Right atrium auricular region (tissue), 2 donors: ENCODE results near the gene ST6GALNAC2. TPM values are rescaled to one million over a fixed set of nuclear protein-coding genes. Genes with fewer than 3 reads are reported as not detected.

Experiments
- DNase-seq: peaks from one replicate; pipeline ENCODE4 v3.0.0-alpha.2; 2019; ENCODE audit warnings: low spot score
- H3K27ac ChIP-seq, 2 donors: fragments of 200-600 bp; sonication (generic); 1 replicate in 1 of 2; 2 replicates in 1 of 2; pipeline ENCODE4 v1.5.1; 2016 to 2019
- H3K27me3 ChIP-seq, 2 donors: fragments of 200-600 bp; sonication (generic); one replicate each; pipeline versions ENCODE4 v1.5.1 to v1.6.0; 2017 to 2019
- H3K36me3 ChIP-seq: fragments of 200-600 bp; sonication (generic); one replicate; pipeline ENCODE4 v1.5.1; 2016
- H3K4me1 ChIP-seq, 2 donors: fragments of 200-600 bp; sonication (generic); one replicate each; pipeline versions ENCODE4 v1.5.1 to v1.6.0; 2017 to 2019
- H3K4me3 ChIP-seq, 2 donors: fragments of 200-600 bp; sonication (generic); 1 replicate in 1 of 2; 2 replicates in 1 of 2; pipeline ENCODE4 v1.5.1; 2017 to 2019; ENCODE audit warnings: mild to moderate bottlenecking in 1 of 2, moderate library complexity in 1 of 2
- H3K9me3 ChIP-seq, 2 donors: fragments of 200-600 bp; sonication (generic); one replicate each; pipeline ENCODE4 v1.5.1; 2019
- CTCF ChIP-seq, 2 donors: fragments of 200-600 bp; sonication (generic); IDR thresholded peaks; one replicate each; pipeline ENCODE4 v1.5.1; 2019; ENCODE audit warnings: antibody characterized with exemption in 2 of 2
- total RNA-seq, 2 donors: library from RNA; depleted of rRNA; stranded (reverse); fragments of >200 nt; gene quantifications; one replicate each; pipeline ENCODE4 v1.1.0, GENCODE V29; 2016

ST6GALNAC2 gene
- total RNA-seq, 2 donors from 2014 or later = 4.5 to 6.4 TPM

GRCh38 chr17:76550712-76551615, 34.7 kb downstream of the ST6GALNAC2 start:
- H3K4me3 ChIP-seq = no peak overlapping the region
- TF ChIP-seq CTCF (IDR thresholded peaks at IDR 0.05) = no peak
- no peaks in the 10 kb centered on the region for H3K36me3 ChIP-seq
- peak overlapping the region; percentile 8 to 18 for H3K27ac ChIP-seq
- no peak for DNase-seq
- H3K27me3 ChIP-seq = no peaks in the 10 kb centered on the region
- peaks cover 0 to 50% of the 10 kb centered on the region in 2 donors for H3K4me1 ChIP-seq
- H3K9me3 ChIP-seq = no peaks in the 10 kb centered on the region

- Histone ChIP-seq H3K4me3 (no peak overlapping the region), H3K9me3 (no peaks in the 10 kb centered on the region), H3K36me3 (no peaks in the 10 kb centered on the region), H3K27ac (no peak overlapping the region), H3K27me3 (no peaks in the 10 kb centered on the region), H3K4me1 (peaks cover 0 to 61% of the 10 kb centered on the region in 2 donors)
- no peak for TF ChIP-seq CTCF (IDR thresholded peaks at IDR 0.05)
- DNase-seq = no peak
Observed at GRCh38 chr17:76549539-76549938, 36.1 kb downstream of the ST6GALNAC2 start.

GRCh38 chr17:76549215-76549518, 36.5 kb downstream of the ST6GALNAC2 start:
- no peak for TF ChIP-seq CTCF (IDR thresholded peaks at IDR 0.05)
- Histone ChIP-seq H3K9me3 (no peaks in the 10 kb centered on the region), H3K4me1 (peaks cover 0 to 61% of the 10 kb centered on the region in 2 donors), H3K27ac (no peak overlapping the region), H3K36me3 (no peaks in the 10 kb centered on the region), H3K4me3 (no peak overlapping the region), H3K27me3 (no peaks in the 10 kb centered on the region)
- no peak for DNase-seq

GRCh38 chr17:76548378-76549214, 37.1 kb downstream of the ST6GALNAC2 start:
- Histone ChIP-seq H3K4me1 (peaks cover 0 to 61% of the 10 kb centered on the region in 2 donors), H3K27me3 (no peaks in the 10 kb centered on the region), H3K36me3 (no peaks in the 10 kb centered on the region), H3K4me3 (no peak overlapping the region), H3K9me3 (no peaks in the 10 kb centered on the region), H3K27ac (peak overlapping the region; percentile 48 to 52)
- TF ChIP-seq CTCF (IDR thresholded peaks at IDR 0.05) = no peak
- DNase-seq = no peak

- Histone ChIP-seq H3K27ac (no peak overlapping the region), H3K27me3 (no peaks in the 10 kb centered on the region), H3K4me3 (no peak overlapping the region), H3K9me3 (no peaks in the 10 kb centered on the region), H3K4me1 (peaks cover 0 to 69% of the 10 kb centered on the region in 2 donors), H3K36me3 (no peaks in the 10 kb centered on the region)
- no peak for TF ChIP-seq CTCF (IDR thresholded peaks at IDR 0.05)
- DNase-seq = no peak
Observed at GRCh38 chr17:76547642-76548202, 37.9 kb downstream of the ST6GALNAC2 start.
